Activated CD8-positive, alpha-beta memory T cell treated with anti-CD3 and anti-CD28 coated beads, Interleukin-2, amount 50 U/mL, for 1 hour (primary cell): ENCODE results near the gene ACYP2.
"Not testable (repeated sequence)": the region's sequence is repeated elsewhere in the genome, so short reads cannot be mapped to it uniquely, and the experiment has no call there.

Experiments used
- DNase-seq: peaks from one replicate; pipeline ENCODE4 v3.0.0-alpha.2; 2020; ENCODE audit errors: extremely low read depth

Gene ACYP2

GRCh38 chr2:54115284-54116137 is at the start of gene ACYP2:
Gene ACYP2 (plus strand): TSS chr2:54115615.
- DNase-seq: peak; percentile 72

GRCh38 chr2:54065891-54066290 is 49.5 kb upstream of the ACYP2 start:
- no peak for DNase-seq

DNA sequence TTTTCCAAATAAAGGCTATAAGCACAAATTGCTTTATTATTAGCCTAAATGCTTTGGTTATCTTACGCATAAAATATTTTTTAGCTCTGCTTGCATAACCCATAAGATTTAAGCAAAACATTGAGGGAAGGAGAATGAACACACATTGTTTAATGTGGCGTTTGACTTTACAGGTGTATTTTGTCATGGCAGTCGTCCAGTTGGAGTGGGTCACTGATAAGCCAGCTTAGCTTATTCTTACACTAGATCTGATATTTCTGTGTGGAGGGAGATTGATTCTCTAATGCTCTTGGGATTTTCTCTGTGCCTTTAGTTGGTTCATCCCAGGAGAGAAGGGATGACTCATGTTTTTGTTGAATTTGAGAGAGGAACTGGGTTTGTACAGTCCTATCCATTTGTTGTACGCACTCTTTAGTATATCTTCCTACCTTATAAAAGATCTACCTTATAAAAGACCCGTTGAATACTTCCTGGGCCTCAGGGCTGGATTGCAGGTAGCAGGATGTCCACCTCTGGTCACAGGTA is 47.5 kb upstream of the ACYP2 start:
- DNase-seq: no peak

- not testable (repeated sequence) for DNase-seq
Measured at GRCh38 chr2:54072483-54072882, 42.9 kb upstream of the ACYP2 start.

DNA sequence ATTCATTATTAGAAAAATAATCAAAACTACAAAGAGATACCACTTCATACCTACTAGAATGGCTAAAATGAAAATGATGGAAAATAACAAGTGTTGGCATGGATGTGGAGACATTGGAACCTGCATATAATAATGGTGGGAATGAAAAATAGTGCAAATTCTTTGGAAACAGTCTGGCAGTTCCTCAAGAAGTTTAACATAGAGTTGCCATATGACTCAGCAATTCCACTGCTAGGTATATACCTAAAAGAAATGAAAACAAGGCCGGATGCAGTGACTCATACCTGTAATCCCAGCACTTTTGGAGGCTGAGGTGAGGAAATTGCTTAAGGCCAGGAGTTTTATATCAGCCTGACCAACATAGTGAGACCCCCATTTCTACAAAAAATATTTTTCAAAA is 41.6 kb upstream of the ACYP2 start:
- no peak for DNase-seq

DNA sequence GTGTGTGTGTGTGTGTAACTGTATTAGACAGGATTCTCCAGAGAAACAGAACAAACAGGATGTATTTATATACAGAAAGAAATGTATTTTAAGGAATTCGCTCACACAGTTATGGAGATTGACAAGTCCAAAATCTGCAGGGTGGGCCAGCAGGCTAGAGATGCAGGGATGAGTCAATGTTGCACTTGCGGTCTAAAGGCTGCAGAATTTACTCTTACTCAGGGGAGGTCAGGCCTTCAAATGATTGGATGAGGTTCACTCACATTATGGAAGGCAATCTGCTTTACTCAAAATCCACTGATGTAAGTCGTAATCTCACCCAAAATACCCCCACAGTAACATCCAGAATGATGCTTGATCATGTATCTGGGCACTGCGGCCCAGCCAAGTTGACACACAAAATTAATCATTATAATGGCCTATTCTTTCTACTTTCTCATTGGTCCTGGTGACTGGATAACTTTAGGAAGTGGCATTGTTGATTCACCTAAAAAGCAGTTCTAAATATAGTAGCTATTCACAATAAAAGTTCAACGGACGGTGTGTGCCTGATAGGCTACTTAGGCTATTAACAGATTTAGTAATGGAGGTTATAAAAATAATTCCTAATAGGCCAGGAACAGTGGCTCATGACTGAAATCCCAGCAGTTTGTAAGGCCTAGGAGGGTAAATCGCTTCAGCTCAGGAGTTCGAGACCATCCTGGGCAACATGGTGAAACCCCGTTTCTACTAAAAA is 40.6 kb upstream of the ACYP2 start:
- DNase-seq: no peak

DNA sequence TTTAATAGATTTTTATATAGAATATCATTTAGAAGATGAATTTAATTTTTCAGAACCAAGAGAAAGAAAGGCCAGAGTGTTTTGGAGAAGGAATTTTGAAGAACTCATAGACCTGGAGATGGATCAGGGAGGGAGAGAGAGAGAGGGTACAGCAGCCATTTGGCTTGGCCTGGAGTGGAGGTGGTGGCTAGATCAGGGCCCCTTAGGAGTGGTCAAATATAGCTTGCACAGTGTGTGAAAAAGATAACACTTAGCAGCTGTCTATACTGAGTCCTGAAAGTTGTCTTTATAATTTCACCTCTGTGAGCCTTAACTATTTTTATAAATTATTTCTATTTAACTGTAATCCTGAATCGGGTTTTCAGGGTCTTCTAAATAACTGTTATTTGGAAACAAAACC is 38.8 kb upstream of the ACYP2 start:
- no peak for DNase-seq

DNA sequence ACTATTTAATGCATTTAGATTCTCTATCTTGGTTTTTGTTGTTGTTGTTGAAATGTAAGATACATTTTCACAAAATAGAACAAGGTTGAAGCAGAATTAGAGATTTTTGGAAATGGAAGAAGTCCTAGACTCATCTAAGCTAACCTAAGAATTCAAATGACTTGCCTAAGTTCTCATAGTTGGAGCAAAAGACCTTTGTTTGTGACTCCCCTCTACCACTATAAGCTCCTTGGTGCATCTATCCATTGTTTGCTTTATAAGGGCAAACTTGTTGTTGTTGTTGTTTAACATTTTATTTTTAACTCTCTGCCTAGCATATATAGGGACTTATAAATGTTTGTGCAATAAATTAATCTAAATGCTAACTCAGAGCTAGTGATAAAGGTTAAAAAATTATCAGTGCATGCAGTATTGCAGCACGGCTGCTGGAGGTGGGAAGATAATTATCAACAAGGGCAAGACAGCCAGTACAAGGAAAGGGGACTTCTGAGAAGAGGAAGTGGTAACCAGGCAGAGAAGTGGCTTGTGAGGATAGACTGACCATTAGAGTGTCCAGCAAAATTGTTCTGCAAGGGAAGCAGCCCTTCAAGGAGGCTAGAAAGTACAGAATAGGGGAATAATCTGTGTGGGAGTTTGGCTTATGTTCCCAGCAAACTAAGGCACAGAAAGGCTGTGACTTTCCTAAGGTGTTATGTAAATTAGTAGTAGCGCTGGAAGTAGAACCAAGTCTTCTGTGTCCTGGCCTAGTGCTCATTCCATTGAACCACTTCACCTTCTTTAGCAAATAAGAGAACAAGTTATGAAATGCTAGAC is 38.1 kb upstream of the ACYP2 start:
- no peak for DNase-seq

DNA sequence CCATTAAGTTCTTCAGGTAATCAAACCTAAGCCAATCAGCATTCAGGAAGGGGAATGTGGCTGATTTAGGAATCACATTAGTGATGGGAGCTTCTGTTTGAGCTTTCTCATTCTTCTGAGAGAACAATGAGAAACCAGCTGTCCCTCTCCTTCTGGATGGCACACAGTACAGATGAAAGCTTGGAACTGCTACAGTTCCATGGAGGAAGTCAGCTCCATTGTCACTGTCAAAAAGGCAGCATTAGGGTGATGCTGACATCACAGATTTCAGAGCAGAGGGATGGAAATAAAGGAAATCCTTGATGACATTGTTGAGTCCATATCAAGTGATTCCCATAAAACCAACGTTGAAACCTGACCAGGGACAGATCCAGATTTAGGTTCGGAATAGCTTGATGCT is 36.1 kb upstream of the ACYP2 start:
- no peak for DNase-seq

- no peak for DNase-seq
Measured at GRCh38 chr2:54081574-54081973, 33.8 kb upstream of the ACYP2 start.

GRCh38 chr2:54083021-54083420 is 32.4 kb upstream of the ACYP2 start:
- no peak for DNase-seq

- DNase-seq: no peak
Measured at GRCh38 chr2:54083445-54083844, 32.0 kb upstream of the ACYP2 start.

- no peak for DNase-seq
Measured at GRCh38 chr2:54084600-54084999, 30.8 kb upstream of the ACYP2 start.

DNA sequence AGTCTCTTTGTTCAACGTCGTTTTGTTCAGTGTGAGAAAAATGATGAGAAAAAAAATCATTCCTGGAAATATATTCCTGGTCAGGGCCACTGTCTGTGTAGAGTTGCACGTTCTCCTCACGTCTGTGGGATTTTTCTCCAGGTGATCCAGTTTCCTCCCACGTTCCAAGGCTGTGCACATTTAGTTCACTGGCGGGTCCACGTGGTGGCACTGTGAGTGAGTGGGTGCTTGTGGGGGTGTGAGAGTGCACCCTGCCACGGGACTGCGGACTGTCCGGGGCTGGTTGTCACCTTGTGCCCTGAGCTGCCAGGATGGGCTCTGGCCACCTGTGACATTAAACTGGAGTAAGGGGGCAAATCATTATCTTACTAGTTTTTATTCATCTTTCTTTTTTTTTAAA is 30.3 kb upstream of the ACYP2 start:
- DNase-seq: no peak

DNA sequence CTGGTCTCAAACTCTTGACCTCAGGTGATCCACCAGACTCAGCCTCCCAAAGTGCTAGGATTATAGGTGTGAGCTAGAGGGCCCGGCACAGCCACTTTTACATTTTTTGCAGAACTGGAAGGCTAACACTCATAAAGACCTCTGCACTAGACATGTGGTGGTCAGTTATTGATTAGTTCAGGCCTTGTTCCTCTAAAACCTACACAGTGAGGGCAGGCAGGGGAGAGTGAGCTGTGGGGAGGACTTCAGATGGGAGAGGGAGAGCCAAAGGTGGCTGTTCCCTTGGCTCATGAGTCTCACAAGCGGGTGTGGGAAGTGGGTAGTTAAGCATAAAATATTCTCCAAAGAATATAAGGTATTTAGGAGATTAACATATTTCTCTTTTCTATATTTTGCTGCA is 29.3 kb upstream of the ACYP2 start:
- DNase-seq: no peak

DNA sequence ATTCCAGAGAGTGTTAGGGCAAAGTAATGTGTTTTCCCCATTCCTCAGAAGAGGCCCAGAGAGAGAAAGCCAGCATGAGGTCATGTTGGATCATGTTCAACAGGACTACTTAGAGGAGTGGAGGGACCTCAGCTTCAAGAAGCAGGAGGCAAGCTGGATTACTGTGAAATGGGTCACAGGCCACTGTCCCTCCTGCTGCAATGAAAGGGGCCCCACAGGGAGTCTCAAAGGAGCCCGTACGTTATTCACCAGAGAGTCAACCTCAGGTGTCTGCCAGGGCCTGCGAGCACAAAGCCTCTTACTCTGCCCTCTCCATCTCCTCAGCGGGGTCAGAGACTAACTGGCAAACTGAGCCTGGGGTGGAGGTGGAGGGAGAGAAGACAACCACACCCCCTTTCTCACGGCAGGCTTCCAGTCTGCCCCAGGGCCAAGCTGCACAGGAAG is 27.2 kb upstream of the ACYP2 start:
- DNase-seq: no peak

DNA sequence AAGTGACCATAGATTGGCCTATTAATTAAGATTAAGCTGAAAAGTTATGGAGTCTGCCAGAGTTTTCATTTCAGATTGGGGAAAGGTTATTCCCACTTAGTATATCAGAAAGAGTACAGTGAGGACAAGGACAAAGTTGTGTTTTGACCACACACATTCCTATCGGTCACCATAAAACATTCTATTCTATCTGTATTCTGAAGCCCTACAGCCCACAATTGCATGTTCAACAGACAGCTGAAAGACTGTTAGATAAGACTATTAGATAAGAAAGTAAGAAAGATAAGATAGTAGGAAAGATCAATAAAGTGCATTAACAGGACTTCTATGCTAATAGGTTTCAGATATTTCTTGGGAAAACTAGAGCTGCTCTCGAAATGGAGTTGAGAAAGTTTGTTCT is 26.7 kb upstream of the ACYP2 start:
- no peak for DNase-seq

- DNase-seq: no peak
Measured at GRCh38 chr2:54090521-54091117, 24.8 kb upstream of the ACYP2 start.

GRCh38 chr2:54092940-54093339 is 22.5 kb upstream of the ACYP2 start:
- no peak for DNase-seq

DNA sequence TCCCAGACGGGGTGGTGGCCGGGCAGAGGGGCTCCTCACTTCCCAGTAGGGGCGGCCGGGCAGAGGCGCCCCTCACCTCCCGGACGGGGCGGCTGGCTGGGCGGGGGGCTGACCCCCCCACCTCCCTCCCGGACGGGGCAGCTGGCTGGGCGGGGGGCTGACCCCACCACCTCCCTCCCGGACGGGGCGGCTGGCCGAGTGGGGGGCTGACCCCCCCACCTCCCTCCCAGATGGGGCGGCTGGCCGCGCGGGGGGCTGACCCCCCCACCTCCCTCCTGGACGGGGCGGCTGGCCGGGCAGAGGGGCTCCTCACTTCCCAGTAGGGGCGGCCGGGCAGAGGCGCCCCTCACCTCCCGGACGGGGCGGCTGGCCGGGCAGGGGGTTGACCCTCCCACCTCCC is 20.0 kb upstream of the ACYP2 start:
- DNase-seq: not testable (repeated sequence)

DNA sequence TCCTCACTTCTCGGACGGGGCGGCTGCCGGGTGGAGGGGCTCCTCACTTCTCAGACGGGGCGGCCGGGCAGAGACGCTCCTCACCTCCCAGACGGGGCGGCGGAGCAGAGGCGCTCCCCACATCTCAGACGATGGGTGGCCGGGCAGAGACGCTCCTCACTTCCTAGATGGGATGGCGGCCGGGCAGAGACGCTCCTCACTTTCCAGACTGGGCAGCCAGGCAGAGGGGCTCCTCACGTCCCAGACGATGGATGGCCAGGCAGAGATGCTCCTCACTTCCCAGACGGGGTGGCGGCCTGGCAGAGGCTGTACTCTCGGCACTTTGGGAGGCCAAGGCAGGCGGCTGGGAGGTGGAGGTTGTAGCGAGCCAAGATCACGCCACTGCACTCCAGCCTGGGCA is 19.3 kb upstream of the ACYP2 start:
- DNase-seq: not testable (repeated sequence)

- DNase-seq: no peak
Measured at GRCh38 chr2:54097124-54097523, 18.3 kb upstream of the ACYP2 start.
